ENCODE results near the gene HSPB2. TPM values are rescaled to one million over a fixed set of nuclear protein-coding genes. Genes with fewer than 3 reads are reported as not detected.

HSPB2 gene
- total and polyA plus RNA-seq, 2 donors (not counting 1 experiment from before 2014, with no cell fraction given) = 2.5 to 2.8 TPM

GRCh38 chr11:111933872-111934271 is 21.3 kb downstream of the HSPB2 start:
- Histone ChIP-seq H3K4me3 (replicated peaks in 1 of 4; ENCODE audit: control extremely low read depth in 1 of 4, insufficient read depth in 1 of 4, low read depth in 3 of 4, low read length in 4 of 4) (no peak overlapping the region), H4K20me1 (ENCODE audit: control insufficient read depth, extremely low read depth, insufficient read depth, low read length) (no peaks in the 10 kb centered on the region), H3K27ac (ENCODE audit: insufficient read depth, low read length) (no peak overlapping the region), H3K4me1 (ENCODE audit: control insufficient read depth, extremely low read depth, insufficient read depth, low read length) (peaks cover 9% of the 10 kb centered on the region), H3K9ac (ENCODE audit: insufficient read depth, low read length) (no peak overlapping the region), H3K79me2 (ENCODE audit: control insufficient read depth, insufficient read depth, low read length) (no peaks in the 10 kb centered on the region), H3K4me2 (ENCODE audit: extremely low read depth, insufficient read depth, low read length) (no peak overlapping the region), H3K27me3 (ENCODE audit: control insufficient read depth, insufficient read depth, low read length) (no peaks in the 10 kb centered on the region), H3K36me3 (ENCODE audit: control insufficient read depth, insufficient read depth, low read length) (no peaks in the 10 kb centered on the region), H2AFZ (ENCODE audit: low read length) (no peak overlapping the region), H3K9me3 (ENCODE audit: control insufficient read depth, insufficient read depth, low read depth, low read length) (no peaks in the 10 kb centered on the region)
- no peak for TF ChIP-seq EZH2 (IDR thresholded peaks at IDR 0.05; ENCODE audit: low read length, missing control alignments)
- no peak for TF ChIP-seq CTCF (conservative IDR thresholded peaks at IDR 0.05 in 1 of 2, IDR thresholded peaks at IDR 0.05 in 1 of 2; ENCODE audit: low read depth in 1 of 2, low read length in 2 of 2)
- DNase-seq (ENCODE audit: low read depth in 2 of 2) = peak in 1 of 2 donors; percentile 15

DNA sequence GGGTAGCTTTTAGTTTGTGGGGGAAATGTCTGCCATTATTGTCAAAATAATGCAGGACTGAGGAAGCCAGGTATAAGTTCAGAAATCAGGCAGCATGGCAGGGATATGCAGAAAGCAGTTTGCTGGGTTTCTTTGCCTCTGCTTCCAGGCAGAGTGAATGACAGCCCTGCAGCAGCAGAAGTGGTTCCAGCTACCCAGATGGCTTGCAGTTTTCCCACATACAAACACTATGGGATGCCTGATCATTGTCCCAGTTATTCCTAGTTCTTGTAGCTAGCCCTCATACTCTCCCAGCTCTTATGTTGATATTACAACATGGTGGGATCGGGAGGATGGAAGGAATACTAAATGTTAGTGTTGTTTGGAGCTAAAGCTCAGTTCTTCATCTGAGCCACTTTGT is 21.8 kb downstream of the HSPB2 start:
- no peaks in the 10 kb centered on the region for H3K27me3 ChIP-seq (ENCODE audit: control insufficient read depth, insufficient read depth, low read length)
- H3K4me3 ChIP-seq (replicated peaks in 1 of 4; ENCODE audit: control extremely low read depth in 1 of 4, insufficient read depth in 1 of 4, low read depth in 3 of 4, low read length in 4 of 4) = no peak overlapping the region
- no peak overlapping the region for H3K4me2 ChIP-seq (ENCODE audit: extremely low read depth, insufficient read depth, low read length)
- TF ChIP-seq CTCF (conservative IDR thresholded peaks at IDR 0.05 in 1 of 2, IDR thresholded peaks at IDR 0.05 in 1 of 2; ENCODE audit: low read depth in 1 of 2, low read length in 2 of 2) (no peak), EZH2 (IDR thresholded peaks at IDR 0.05; ENCODE audit: low read length, missing control alignments) (no peak)
- H3K79me2 ChIP-seq (ENCODE audit: control insufficient read depth, insufficient read depth, low read length) = no peaks in the 10 kb centered on the region
- H4K20me1 ChIP-seq (ENCODE audit: control insufficient read depth, extremely low read depth, insufficient read depth, low read length) = no peaks in the 10 kb centered on the region
- no peak overlapping the region for H2AFZ ChIP-seq (ENCODE audit: low read length)
- H3K27ac ChIP-seq (ENCODE audit: insufficient read depth, low read length) = no peak overlapping the region
- H3K36me3 ChIP-seq (ENCODE audit: control insufficient read depth, insufficient read depth, low read length) = no peaks in the 10 kb centered on the region
- H3K9me3 ChIP-seq (ENCODE audit: control insufficient read depth, insufficient read depth, low read depth, low read length) = no peaks in the 10 kb centered on the region
- DNase-seq (ENCODE audit: low read depth in 2 of 2) = no peak
- peaks cover 13% of the 10 kb centered on the region for H3K4me1 ChIP-seq (ENCODE audit: control insufficient read depth, extremely low read depth, insufficient read depth, low read length)
- H3K9ac ChIP-seq (ENCODE audit: insufficient read depth, low read length) = no peak overlapping the region

DNA sequence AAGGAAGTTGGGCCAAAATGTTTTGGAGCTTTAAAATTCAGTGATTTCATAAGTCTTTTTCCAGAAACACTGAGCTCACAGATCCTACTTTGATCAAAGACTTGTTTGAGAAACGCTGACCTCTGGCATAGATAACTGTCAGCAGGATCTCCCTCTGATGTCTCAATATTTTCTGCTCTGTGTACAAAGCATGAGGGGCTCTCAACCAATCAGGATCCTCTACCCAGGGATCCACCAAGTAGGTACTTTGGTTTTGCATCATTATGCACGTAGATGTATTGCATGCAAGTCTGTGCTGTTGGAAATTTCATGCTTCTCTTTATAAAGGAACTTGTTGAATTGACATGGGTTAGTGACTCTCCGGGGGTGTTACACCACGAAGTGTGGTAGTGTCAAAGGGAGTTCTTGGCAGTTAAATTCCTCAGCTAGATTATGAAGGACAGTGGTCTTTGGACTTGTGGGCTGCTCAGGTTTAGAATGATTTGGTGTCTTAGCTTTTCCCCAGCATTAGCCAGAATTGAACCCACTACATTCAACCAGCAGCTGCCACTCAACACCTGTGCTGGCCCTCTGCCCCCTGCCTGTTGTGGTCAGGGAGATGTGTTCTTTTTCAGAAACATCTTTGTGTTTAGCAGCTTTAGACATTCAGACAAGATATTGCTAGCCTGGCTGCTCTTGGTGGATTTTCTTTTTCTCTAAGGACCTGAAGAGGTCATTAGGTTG is 22.9 kb downstream of the HSPB2 start:
- peak in 1 of 2 donors; percentile 60 for DNase-seq (ENCODE audit: low read depth in 2 of 2)
- no peaks in the 10 kb centered on the region for H4K20me1 ChIP-seq (ENCODE audit: control insufficient read depth, extremely low read depth, insufficient read depth, low read length)
- no peaks in the 10 kb centered on the region for H3K9me3 ChIP-seq (ENCODE audit: control insufficient read depth, insufficient read depth, low read depth, low read length)
- H3K4me1 ChIP-seq (ENCODE audit: control insufficient read depth, extremely low read depth, insufficient read depth, low read length) = peaks cover 15% of the 10 kb centered on the region
- H3K27me3 ChIP-seq (ENCODE audit: control insufficient read depth, insufficient read depth, low read length) = no peaks in the 10 kb centered on the region
- no peaks in the 10 kb centered on the region for H3K79me2 ChIP-seq (ENCODE audit: control insufficient read depth, insufficient read depth, low read length)
- H3K36me3 ChIP-seq (ENCODE audit: control insufficient read depth, insufficient read depth, low read length) = no peaks in the 10 kb centered on the region
- TF ChIP-seq EZH2 (IDR thresholded peaks at IDR 0.05; ENCODE audit: low read length, missing control alignments) (no peak), CTCF (conservative IDR thresholded peaks at IDR 0.05 in 1 of 2, IDR thresholded peaks at IDR 0.05 in 1 of 2; ENCODE audit: low read depth in 1 of 2, low read length in 2 of 2) (no peak)
- no peak overlapping the region for H3K27ac ChIP-seq (ENCODE audit: insufficient read depth, low read length)
- H3K4me2 ChIP-seq (ENCODE audit: extremely low read depth, insufficient read depth, low read length) = peak overlapping the region; percentile 87
- H2AFZ ChIP-seq (ENCODE audit: low read length) = no peak overlapping the region
- no peak overlapping the region for H3K9ac ChIP-seq (ENCODE audit: insufficient read depth, low read length)
- H3K4me3 ChIP-seq (replicated peaks in 1 of 4; ENCODE audit: control extremely low read depth in 1 of 4, insufficient read depth in 1 of 4, low read depth in 3 of 4, low read length in 4 of 4) = no peak overlapping the region

All from fibroblast of lung (primary cell).